Neural progenitor cell (in vitro differentiated cells): Measurements from ENCODE around the gene SH3BGRL.

ENCODE experiments used
- EZH2phosphoT487 ChIP-seq: fragments of 200-600 bp; sonication (generic); IDR thresholded peaks from 2 replicates; pipeline ENCODE4 v1.6.1; 2017; ENCODE audit warnings: antibody characterized with exemption
- TF ChIP-seq, protein P1 (sequence below): fragments of 200-600 bp; sonication (generic); IDR thresholded peaks from 2 replicates; pipeline ENCODE4 v1.5.1; 2017; ENCODE audit warnings: antibody characterized with exemption, mild to moderate bottlenecking

DNA sequence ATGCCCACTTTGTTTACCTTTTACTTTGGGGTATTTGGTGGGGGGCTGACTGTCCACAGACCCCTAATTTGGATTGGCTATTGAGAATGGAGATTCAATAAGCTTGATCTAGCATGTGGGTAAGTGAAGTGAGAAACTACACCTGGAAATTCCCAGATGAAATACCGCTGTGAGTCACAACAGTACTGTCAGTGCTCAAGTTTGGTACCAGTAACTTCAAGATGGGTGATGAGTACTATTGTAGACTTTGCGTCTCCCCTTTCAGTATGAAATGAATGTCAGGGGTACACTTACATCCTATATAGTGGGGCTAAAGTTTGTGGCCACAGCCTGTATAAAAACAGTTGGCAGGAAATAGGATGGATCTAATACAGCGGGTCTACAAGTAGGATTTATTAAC, 33.5 kb upstream of the SH3BGRL start:
- no peak for TF ChIP-seq EZH2phosphoT487
- TF ChIP-seq, protein P1, sequence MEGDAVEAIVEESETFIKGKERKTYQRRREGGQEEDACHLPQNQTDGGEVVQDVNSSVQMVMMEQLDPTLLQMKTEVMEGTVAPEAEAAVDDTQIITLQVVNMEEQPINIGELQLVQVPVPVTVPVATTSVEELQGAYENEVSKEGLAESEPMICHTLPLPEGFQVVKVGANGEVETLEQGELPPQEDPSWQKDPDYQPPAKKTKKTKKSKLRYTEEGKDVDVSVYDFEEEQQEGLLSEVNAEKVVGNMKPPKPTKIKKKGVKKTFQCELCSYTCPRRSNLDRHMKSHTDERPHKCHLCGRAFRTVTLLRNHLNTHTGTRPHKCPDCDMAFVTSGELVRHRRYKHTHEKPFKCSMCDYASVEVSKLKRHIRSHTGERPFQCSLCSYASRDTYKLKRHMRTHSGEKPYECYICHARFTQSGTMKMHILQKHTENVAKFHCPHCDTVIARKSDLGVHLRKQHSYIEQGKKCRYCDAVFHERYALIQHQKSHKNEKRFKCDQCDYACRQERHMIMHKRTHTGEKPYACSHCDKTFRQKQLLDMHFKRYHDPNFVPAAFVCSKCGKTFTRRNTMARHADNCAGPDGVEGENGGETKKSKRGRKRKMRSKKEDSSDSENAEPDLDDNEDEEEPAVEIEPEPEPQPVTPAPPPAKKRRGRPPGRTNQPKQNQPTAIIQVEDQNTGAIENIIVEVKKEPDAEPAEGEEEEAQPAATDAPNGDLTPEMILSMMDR, result no peak
